Hematopoietic multipotent progenitor cell (in vitro differentiated cells): Measurements from ENCODE around the gene UBXN6. TPM values are rescaled to one million over a fixed set of nuclear protein-coding genes. Genes with fewer than 3 reads are reported as not detected.

ENCODE experiments used
- DNase-seq, 3 donors: peaks; one replicate each; pipeline ENCODE4 v3.0.0-alpha.2; 2011 to 2015; ENCODE audit warnings: low read depth in 2 of 3, low spot score in 2 of 3
- small RNA-seq: library from RNA; depleted of rRNA; stranded (forward); fragments of <200 nt; gene quantifications from one replicate; pipeline ENCODE3, GENCODE V24; 2012
- total RNA-seq: library from RNA; depleted of rRNA; stranded (reverse); fragments of >200 nt; gene quantifications from one replicate; pipeline ENCODE4 v1.2.3, GENCODE V29; 2012

UBXN6 gene
- total RNA-seq, 1 donor, result 69.7 TPM

GRCh38 chr19:4413588-4413987 lies 44.0 kb downstream of the UBXN6 start:
- DNase-seq, result no peak

DNA sequence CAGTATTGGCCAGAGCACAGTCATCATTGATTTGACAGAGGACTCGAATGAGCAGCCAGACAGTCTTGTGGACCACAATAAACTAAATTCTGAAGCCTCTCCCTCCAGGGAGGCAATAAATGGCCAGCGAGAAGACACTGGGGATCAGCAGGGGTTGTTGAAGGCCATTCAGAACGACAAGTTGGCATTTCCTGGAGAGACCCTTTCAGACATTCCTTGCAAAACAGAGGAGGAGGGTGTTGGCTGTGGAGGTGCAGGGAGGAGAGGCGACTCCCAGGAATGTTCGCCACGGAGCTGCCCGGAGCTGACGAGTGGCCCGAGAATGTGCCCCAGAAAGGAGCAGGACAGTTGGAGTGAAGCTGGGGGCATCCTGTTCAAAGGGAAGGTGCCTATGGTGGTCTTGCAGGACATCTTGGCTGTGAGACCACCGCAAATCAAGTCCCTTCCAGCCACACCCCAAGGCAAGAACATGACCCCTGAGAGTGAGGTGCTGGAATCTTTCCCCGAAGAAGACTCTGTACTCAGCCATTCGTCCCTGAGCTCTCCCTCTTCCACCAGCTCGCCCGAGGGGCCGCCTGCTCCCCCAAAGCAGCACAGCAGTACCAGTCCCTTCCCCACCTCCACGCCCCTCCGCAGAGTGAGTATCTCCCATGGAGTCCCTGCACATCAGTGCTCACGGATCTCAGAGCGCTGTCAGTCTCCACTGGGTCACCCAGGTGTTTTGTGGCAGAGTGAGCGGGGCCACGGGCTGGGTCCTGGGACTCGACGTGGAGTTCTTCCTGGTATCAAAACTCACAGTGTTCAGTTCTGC lies 48.3 kb downstream of the UBXN6 start:
- no peak for DNase-seq

GRCh38 chr19:4406626-4407025 lies 51.0 kb downstream of the UBXN6 start:
- no peak for DNase-seq

GRCh38 chr19:4405977-4406376 lies 51.6 kb downstream of the UBXN6 start:
- DNase-seq, result no peak

DNA sequence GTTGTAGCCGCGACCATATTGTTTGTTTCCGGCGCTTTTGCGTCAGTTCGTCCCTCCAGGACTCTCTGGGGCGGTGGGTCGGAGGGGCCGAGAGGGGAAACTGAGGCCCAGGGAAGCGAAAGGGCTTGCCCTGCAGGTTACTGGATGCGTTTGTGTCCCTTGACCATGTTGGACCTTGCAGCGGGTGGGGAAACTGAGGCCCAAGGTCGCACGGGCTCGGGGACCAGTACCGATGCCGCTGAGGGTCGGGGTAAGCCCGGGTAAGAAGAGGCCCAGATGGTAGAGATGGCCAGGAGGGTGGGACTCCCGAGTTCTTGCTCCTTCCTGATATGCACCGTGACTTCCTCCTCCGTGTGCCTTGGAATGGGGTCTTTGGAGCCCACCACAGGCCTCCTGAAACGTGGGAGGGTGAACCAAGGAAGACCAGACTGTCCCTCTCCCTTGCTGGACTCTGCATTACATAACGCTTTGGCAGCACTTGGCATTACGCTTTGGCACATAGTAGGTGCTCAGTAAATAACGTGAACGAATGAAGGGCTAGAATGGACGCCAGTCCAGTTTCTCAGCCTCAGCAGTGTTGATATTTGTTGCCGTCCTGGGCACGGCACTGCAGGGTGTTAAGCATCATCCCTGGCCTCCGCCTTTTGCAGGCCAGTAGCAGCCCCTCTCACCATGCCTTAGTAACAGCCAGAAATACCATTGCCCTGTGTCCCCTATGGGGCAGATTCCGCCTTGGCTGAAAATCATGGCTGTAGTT lies 54.4 kb downstream of the UBXN6 start:
- DNase-seq, result no peak

DNA sequence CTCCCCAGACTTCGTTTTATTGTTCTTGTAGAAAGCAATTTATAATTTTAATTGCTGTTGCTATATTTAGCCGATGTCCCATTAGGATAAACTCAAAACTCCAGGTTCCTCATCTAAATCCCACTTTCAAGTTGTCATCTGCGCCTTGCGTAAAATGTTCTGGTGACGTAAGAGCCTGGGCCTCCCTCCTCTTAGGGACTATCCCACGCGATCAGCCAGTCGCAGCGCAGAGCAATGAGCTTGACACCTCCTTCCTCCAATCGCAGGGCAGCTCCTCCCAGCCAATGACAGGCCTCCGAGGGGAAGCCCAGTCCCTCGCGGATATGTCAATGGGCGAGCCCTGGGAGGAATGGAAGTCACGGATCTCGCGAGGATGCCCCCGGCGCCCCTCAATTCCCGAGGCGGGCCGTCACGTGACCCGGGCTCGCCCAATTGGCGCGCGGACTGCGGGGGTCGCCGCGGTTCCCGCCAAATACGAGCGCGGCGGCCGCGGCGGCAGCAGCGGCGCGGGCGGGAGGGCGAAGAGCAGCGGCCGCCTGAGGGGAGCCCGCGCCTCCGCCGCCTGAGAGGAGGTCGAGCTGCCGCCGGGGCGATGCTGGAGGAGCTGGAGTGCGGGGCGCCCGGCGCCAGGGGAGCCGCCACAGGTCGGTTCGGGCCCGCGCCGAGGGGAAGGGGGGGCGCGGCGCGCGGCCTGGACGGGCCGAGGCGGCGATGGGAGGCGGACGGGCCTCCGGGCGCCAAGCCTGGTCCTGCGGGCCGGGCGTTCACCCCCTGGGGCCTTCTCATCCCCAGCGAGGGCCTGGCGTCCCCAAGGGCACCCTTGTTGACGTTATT lies 55.2 kb downstream of the UBXN6 start, which contains the start of gene CHAF1A:
TSS of gene CHAF1A (plus strand) at position 470 of the 834 bp plus-strand sequence. CDS start at position 593, 123 bp downstream.
- DNase-seq, result peak; percentile 97 to 100 (median 99)

- peak in 1 of 3 donors; percentile 33 for DNase-seq
These were observed 55.8 kb downstream of the UBXN6 start for GRCh38 chr19:4401769-4402170.

DNA sequence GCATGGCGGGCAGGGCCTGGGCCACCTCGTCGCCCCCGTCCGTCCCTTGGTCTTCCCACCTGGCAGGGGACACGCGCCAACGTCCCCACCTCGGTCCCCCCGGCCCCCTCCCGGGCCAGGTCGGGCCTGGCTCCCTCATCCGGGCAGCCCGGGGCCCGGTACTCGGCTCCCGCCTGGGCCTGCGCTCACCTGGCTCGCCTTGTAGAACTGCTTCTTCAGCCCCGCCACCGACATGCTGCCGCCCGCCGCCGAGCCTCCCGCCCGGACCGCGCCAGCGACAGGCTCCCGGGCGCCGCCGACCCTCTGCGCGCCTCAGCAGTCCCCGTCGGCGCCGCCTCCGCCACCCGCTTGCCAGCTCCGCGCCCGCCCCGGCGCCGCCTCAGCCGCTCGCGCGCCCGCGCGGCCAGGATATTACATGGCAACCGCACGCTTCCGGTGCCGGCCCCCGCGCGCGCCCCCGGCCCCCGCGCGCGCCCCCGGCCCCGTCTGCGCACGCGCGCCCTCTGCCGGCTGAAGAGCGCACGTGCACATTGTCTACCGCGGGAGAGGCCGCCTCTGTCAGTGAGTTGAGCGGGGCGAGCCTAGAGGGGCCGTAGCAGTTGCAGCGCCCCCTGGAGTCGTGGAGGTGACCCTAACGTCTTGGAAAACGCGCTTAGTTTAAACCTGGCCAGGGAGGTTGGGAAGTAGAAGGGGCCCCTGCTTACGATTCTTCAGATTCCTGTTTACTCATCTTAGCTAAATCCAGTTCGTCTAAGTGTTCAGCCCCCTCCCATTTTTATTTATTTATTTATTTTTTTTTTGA lies 57.3 kb downstream of the UBXN6 start, which contains the start of gene SH3GL1:
TSS of gene SH3GL1 (minus strand) at position 413 of the 802 bp plus-strand sequence. CDS start at position 234, 179 bp downstream.
- peak; percentile 93 to 98 (median 95) for DNase-seq

DNA sequence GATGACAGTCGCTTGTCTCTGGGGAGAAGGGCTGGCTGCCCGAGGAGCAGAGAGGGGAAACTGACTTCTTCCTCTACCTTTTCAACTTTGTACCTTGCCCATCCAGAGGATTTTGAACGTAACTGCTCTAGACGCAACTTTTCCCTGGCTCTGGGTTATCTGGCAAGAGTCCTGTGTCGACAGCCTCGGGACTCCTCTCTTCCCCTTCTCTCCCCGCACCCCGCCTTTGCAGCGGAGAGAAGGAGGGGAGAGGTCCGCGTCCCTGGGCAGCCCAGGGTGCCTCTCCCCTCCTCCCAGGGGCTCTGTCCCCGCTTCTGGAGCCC lies 57.8 kb downstream of the UBXN6 start:
- peak in 2 of 3 donors; percentile 32 to 67 for DNase-seq

GRCh38 chr19:4396949-4397783 lies 60.4 kb downstream of the UBXN6 start:
- no peak for DNase-seq

Small RNA genes within 50 kb of the gene (small RNA-seq; reads per million reads assigned to genes)
- gene MIR4746, result not detected

Other genes starting within 250 kb of the UBXN6 start
- 0.27 TPM for gene EBI3, start 228.3 kb downstream of the UBXN6 start, total RNA-seq
- gene YJU2, start 210.7 kb downstream of the UBXN6 start, total RNA-seq, result 48.5 TPM
- gene SHD, start 178.5 kb downstream of the UBXN6 start, total RNA-seq, result 2.4 TPM
- gene TMIGD2, start 155.4 kb downstream of the UBXN6 start, total RNA-seq, result 36.1 TPM
- 4.6 TPM for gene FSD1, start 153.2 kb downstream of the UBXN6 start, total RNA-seq
- gene STAP2, start 119.0 kb downstream of the UBXN6 start, total RNA-seq, result 3.8 TPM
- gene MPND, start 114.2 kb downstream of the UBXN6 start, total RNA-seq, result 22.4 TPM
- 25.9 TPM for gene SH3GL1, start 57.2 kb downstream of the UBXN6 start, total RNA-seq
- gene CHAF1A, start 55.2 kb downstream of the UBXN6 start, total RNA-seq, result 35.3 TPM
- 30.2 TPM for gene HDGFL2, start 14.5 kb upstream of the UBXN6 start, total RNA-seq
- gene PLIN4, start 60.7 kb upstream of the UBXN6 start, total RNA-seq, result under 0.01 TPM
- 0.27 TPM for gene PLIN5, start 77.4 kb upstream of the UBXN6 start, total RNA-seq
- gene LRG1, start 82.2 kb upstream of the UBXN6 start, total RNA-seq, result 0.54 TPM
- gene SEMA6B, start 101.9 kb upstream of the UBXN6 start, total RNA-seq, result 0.27 TPM
- gene TNFAIP8L1, start 181.7 kb upstream of the UBXN6 start, total RNA-seq, result 19.4 TPM
- 87.8 TPM for gene MYDGF, start 212.5 kb upstream of the UBXN6 start, total RNA-seq